Activated naive CD8-positive, alpha-beta T cell treated with anti-CD3 and anti-CD28 coated beads, Interleukin-2, amount 10 ng/mL, durations not matched to agents 7 days and 5 days (primary cell): ENCODE results near the gene PYCR2. TPM values are rescaled to one million over a fixed set of nuclear protein-coding genes. Genes with fewer than 3 reads are reported as not detected.
"Not testable (repeated sequence)": the region's sequence is repeated elsewhere in the genome, so short reads cannot be mapped to it uniquely, and the experiment has no call there.

Experiments
- ATAC-seq: fragments of 150-1000 bp; cut with Tn5 transposase; one replicate; pipeline ENCODE4 v1.10.0; 2021; ENCODE audit warnings: low read depth, moderate library complexity
- POLR2A ChIA-PET: fragments of 350-600 bp; sonication (Branson Sonifier 250); formaldehyde crosslinking; loops from one replicate; lab custom pipeline; 2021; ENCODE audit warnings: antibody characterized with exemption; lab: Charles Lee
- DNase-seq: peaks from one replicate; pipeline ENCODE4 v3.0.0; 2021
- H3K27ac Mint-ChIP-seq: one replicate; pipeline ENCODE4 v1.8.0; 2022; ENCODE audit warnings: mild to moderate bottlenecking, mixed read lengths
- H3K27me3 Mint-ChIP-seq: one replicate; pipeline ENCODE4 v1.8.0; 2022; ENCODE audit warnings: mild to moderate bottlenecking, moderate library complexity, mixed read lengths
- H3K36me3 Mint-ChIP-seq: one replicate; pipeline ENCODE4 v1.8.0; 2021; ENCODE audit warnings: mild to moderate bottlenecking, mixed read lengths
- H3K4me1 Mint-ChIP-seq: one replicate; pipeline ENCODE4 v1.8.0; 2021; ENCODE audit warnings: mixed read lengths
- H3K4me3 Mint-ChIP-seq: one replicate; pipeline ENCODE4 v1.8.0; 2022; ENCODE audit warnings: mild to moderate bottlenecking, moderate library complexity, mixed read lengths
- H3K9me3 Mint-ChIP-seq: one replicate; pipeline ENCODE4 v1.8.0; 2021; ENCODE audit warnings: mixed read lengths
- total RNA-seq, 2 experiments: library from RNA; stranded (reverse); gene quantifications; one replicate each; pipeline ENCODE4 v1.2.3, GENCODE V29; 2021

PYCR2 gene
- total RNA-seq, 2 experiments from 2014 or later, result 118 to 125 TPM

DNA sequence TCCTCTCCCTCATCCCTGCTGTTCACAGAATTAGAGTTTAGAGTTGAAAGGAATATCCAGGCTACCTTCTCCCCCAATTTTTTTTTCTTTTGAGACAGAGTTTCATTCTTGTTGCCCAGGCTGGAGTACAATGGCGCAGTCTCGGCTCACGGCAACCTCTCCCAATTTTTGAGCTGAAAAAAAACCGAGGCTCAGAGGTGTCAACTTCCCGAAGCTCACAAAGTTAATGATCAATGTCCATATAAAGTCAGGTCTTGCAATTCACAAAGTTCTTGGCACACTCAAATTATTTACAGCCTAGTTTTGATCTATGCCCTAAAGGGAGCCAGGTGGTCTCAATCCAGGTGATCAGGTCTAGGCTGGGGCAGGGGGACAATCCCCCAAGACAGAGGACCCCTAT, 34.3 kb downstream of the PYCR2 start:
- H3K27ac Mint-ChIP-seq, result no peak overlapping the region
- no peaks in the 10 kb centered on the region for H3K9me3 Mint-ChIP-seq
- no peak for ATAC-seq
- DNase-seq, result no peak
- no peaks in the 10 kb centered on the region for H3K36me3 Mint-ChIP-seq
- H3K4me3 Mint-ChIP-seq, result no peak overlapping the region
- peaks cover 14% of the 10 kb centered on the region for H3K27me3 Mint-ChIP-seq
- POLR2A ChIA-PET, result interaction anchor here (2.1 to 2.7 kb wide), 2 partner anchors 8 kb away, joined by 7 to 13 read pairs; partner anchors contain the start of gene TMEM63A
- H3K4me1 Mint-ChIP-seq, result no peaks in the 10 kb centered on the region

DNA sequence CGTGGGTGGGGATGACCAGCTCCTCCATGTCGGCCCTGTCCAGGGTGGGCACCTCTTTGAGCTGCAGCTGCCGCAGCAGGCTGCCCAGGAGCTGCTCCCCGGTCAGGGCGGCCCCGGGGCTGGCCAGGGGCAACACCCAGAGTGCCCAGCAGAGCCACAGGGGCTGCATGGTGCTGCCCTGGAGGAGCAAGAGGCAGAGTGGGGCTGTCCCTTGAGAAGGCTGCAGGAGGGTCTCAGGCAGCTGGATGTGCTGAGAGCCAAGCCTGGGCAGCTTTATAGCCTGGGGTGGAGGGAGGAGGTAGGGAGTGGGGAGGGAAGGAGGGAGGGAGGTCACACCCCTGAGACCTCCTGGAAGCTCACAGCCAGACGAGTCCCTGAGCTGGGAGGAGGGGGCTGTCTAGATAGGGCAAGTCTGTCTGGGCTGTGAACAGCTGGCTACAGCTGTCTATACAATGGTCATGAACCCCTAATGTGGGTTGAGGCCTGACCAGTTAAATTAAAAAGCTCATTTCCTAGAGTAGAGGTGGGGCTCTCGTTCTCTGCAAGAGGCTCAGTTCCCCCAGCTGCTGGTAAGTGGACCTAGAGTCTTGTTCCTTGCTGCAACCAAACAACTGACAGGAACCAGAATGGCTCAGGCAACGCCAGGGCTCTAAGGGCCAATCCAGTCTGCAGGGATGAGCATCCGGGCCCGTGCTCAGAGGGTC, 35.0 kb downstream of the PYCR2 start, which contains the start of gene LEFTY1:
Gene LEFTY1, minus strand, starts transcription at position 249 of the 704 bp plus-strand sequence. Its CDS starts 80 bp downstream, at position 169.
- peaks cover under 1% of the 10 kb centered on the region for H3K4me1 Mint-ChIP-seq
- H3K27me3 Mint-ChIP-seq, result peaks cover 9% of the 10 kb centered on the region
- POLR2A ChIA-PET, result interaction anchor here (2.1 kb wide), 1 partner anchor 8 kb away, joined by 7 read pairs; no protein-coding TSS in a partner anchor
- H3K27ac Mint-ChIP-seq, result no peak within 1 kb of the TSS
- ATAC-seq (no peak), DNase-seq (no peak)
- H3K36me3 Mint-ChIP-seq, result no peaks in the 10 kb centered on the region
- H3K9me3 Mint-ChIP-seq, result no peaks in the 10 kb centered on the region
- H3K4me3 Mint-ChIP-seq, result no peak within 1 kb of the TSS

DNA sequence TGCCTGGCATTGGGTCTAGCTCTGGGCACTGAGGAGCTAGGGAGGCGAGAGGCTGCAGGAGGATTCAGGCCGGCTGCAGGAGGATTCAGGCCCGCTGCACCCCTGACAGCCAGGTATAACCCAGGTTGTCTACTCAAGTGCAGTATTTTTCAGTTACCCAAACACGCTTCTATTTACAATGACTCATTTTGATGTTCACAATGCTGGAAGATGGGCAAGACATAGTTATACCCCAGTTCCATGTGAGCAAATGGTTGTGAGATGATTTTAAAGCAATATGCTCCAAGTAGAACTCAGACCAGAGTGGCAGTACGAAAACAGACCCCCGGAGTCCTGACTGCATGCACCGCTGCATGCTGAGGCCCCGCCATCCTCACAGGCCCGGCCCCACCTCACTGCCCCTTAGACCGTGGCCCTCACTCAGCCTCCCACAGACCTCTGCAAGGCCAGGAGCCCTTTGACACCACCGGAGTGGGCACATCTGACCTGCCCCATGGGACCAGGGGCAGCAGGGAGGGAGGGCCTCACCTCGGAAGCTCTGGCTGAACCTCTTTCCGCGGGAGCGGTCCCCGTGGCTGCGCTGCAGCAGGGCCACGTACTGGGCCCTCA, 35.7 kb downstream of the PYCR2 start:
- Mint-ChIP-seq H3K4me1 (peaks cover 4% of the 10 kb centered on the region), H3K9me3 (no peaks in the 10 kb centered on the region), H3K4me3 (no peak overlapping the region), H3K27me3 (peaks cover 8% of the 10 kb centered on the region), H3K27ac (no peak overlapping the region), H3K36me3 (no peaks in the 10 kb centered on the region)
- POLR2A ChIA-PET, result interaction anchor here (2.1 kb wide), 1 partner anchor 9 kb away, joined by 7 read pairs; no protein-coding TSS in a partner anchor
- ATAC-seq, result no peak
- DNase-seq, result no peak

DNA sequence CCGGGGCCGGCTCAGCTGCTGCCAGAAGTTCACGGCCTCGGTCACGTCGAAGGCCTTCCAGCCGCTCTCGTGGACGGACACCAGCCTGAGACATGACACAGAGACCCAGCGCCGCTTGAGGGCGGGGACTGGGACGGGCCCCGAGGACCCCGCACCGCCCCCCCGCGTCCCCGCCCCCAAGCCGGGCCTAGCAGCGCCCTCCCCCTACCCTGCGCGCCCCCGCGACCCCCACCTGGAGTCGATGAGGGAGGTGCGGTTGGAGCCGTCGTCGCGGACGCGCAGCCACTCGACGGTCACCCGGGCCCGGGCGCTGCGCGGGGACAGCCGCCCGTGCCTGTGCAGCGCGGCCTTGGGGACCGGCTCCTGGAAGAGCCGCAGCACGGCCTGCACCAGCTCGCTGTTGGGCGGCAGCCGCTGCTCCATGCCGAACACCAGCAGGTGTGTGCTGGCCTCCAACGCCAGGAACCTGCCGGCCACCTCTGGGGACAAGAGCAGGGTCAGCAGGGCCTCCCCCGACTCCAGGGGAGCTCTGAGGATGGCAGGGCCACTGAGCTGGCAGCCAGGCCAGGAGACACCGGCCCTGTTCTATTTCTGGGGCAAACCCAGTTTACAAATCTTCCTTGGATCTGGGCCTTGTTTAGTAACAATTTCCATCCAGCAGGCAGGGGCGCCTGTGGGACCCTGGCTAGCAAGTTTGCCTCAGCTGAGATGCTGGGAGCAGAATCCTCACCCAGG, 36.3 kb downstream of the PYCR2 start:
- not testable (repeated sequence) for H3K27ac Mint-ChIP-seq, DNase-seq, H3K4me1 Mint-ChIP-seq, H3K27me3 Mint-ChIP-seq, H3K9me3 Mint-ChIP-seq, ATAC-seq, H3K36me3 Mint-ChIP-seq, H3K4me3 Mint-ChIP-seq
- POLR2A ChIA-PET, result interaction anchor here (0.5 to 2.1 kb wide), 2 partner anchors 10 to 18 kb away, joined by 4 to 7 read pairs; no protein-coding TSS in a partner anchor

DNA sequence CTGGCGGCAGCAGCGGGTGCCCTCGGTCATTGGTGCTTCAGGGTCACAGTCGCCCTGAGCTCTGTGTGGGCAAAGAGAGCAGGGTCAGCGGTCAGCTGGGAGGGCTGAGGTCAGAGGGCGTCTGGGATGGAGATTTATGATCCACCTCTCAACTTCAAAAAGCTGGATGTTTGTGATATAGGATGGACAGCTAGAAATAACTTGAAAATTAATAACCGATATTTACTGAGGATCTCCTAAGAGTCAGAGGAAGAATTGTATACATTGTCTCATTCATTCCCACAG, 37.1 kb downstream of the PYCR2 start:
- H3K36me3 Mint-ChIP-seq, result no peaks in the 10 kb centered on the region
- no peak for DNase-seq
- ATAC-seq, result no peak
- H3K27ac Mint-ChIP-seq, result no peak overlapping the region
- no peaks in the 10 kb centered on the region for H3K9me3 Mint-ChIP-seq
- H3K4me1 Mint-ChIP-seq, result peaks cover 8% of the 10 kb centered on the region
- POLR2A ChIA-PET, result interaction anchor here (1.7 kb wide), 1 partner anchor 11 kb away, joined by 4 read pairs; no protein-coding TSS in a partner anchor
- H3K27me3 Mint-ChIP-seq, result peaks cover 8% of the 10 kb centered on the region
- no peak overlapping the region for H3K4me3 Mint-ChIP-seq

DNA sequence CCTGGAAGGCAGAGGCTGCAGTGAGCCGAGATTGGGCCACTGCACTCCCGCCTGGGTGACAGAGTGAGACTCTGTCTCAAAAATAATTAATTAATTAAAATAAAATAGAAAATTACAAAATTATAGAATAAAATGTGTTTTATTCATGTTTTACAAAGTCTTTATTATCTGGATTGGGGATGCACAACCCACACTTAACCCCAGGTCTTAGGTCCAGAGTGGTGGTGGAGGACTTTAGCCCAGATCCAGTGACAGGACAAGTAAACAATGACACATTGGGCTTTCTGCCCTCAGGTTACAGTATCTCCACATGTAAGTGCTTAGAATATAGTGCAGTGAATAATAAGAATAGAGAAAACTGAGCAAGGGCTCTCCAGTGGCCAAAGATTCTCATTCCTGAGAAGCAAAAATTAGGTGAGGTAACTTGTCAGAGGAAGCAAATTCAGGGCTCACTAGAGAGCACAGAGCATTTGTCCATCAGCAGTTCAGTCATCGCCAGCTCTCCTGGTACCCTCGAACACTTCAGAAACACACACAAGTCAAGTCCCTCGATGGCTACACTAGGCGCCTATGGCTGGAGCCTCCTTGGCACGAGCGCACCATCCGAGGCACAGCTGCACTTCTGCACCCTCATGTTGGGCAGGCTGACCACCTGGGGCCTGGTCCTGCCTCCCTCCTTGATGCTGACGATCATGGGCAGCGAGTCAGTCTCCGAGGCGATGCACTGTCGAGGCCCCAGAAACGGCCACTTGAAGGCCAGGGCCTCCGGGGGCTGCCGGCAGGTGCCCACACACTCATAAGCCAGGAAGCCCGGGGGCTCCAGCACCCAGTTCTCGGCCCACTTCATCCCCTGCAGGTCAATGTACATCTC, 37.7 kb downstream of the PYCR2 start:
- ATAC-seq, result no peak
- Mint-ChIP-seq H3K27me3 (peaks cover 8% of the 10 kb centered on the region), H3K27ac (no peak overlapping the region), H3K36me3 (no peaks in the 10 kb centered on the region), H3K4me3 (no peak overlapping the region), H3K9me3 (no peaks in the 10 kb centered on the region), H3K4me1 (peaks cover 8% of the 10 kb centered on the region)
- no peak for DNase-seq
- POLR2A ChIA-PET, result interaction anchor here (1.7 kb wide), 1 partner anchor 11 kb away, joined by 4 read pairs; no protein-coding TSS in a partner anchor

DNA sequence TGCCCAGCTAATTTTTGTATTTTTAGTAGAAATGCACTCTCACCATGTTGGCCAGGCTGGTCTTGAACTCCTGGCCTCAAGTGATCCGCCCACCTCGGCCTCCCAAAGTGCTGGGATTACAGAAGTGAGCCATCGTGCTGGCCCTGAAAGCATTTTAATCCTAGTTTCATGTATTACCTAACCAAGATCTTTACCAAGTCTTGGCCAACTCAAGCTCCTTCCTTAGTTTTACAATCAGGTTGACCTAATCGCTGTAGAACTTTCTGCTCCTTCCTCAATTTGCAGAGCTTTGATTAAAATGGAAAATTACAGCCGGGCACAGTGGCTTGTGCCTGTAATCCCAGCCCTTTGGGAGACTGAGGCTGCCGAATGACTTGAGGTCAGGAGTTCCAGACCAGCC, 38.7 kb downstream of the PYCR2 start:
- H3K27me3 Mint-ChIP-seq, result peaks cover 8% of the 10 kb centered on the region
- ATAC-seq (no peak), DNase-seq (no peak)
- H3K27ac Mint-ChIP-seq, result no peak overlapping the region
- H3K4me1 Mint-ChIP-seq, result peaks cover 15% of the 10 kb centered on the region
- POLR2A ChIA-PET, result interaction anchor here (1.7 kb wide), 1 partner anchor 12 kb away, joined by 4 read pairs; no protein-coding TSS in a partner anchor
- no peaks in the 10 kb centered on the region for H3K36me3 Mint-ChIP-seq
- H3K9me3 Mint-ChIP-seq, result no peaks in the 10 kb centered on the region
- no peak overlapping the region for H3K4me3 Mint-ChIP-seq

- POLR2A ChIA-PET, result interaction anchor here (0.6 to 4.5 kb wide), 10 partner anchors 12 to 416 kb away, joined by 3 to 63 read pairs (median 17); partner anchors contain the start of genes PYCR2 and SRP9
- Mint-ChIP-seq H3K27ac (no peak overlapping the region), H3K4me1 (peaks cover 31% of the 10 kb centered on the region), H3K4me3 (peak overlapping the region; percentile 87), H3K36me3 (peaks cover 7% of the 10 kb centered on the region), H3K9me3 (no peaks in the 10 kb centered on the region), H3K27me3 (peaks cover 8% of the 10 kb centered on the region)
- ATAC-seq (no peak), DNase-seq (no peak)
Observed at GRCh38 chr1:225883616-225884265, 40.3 kb downstream of the PYCR2 start.

DNA sequence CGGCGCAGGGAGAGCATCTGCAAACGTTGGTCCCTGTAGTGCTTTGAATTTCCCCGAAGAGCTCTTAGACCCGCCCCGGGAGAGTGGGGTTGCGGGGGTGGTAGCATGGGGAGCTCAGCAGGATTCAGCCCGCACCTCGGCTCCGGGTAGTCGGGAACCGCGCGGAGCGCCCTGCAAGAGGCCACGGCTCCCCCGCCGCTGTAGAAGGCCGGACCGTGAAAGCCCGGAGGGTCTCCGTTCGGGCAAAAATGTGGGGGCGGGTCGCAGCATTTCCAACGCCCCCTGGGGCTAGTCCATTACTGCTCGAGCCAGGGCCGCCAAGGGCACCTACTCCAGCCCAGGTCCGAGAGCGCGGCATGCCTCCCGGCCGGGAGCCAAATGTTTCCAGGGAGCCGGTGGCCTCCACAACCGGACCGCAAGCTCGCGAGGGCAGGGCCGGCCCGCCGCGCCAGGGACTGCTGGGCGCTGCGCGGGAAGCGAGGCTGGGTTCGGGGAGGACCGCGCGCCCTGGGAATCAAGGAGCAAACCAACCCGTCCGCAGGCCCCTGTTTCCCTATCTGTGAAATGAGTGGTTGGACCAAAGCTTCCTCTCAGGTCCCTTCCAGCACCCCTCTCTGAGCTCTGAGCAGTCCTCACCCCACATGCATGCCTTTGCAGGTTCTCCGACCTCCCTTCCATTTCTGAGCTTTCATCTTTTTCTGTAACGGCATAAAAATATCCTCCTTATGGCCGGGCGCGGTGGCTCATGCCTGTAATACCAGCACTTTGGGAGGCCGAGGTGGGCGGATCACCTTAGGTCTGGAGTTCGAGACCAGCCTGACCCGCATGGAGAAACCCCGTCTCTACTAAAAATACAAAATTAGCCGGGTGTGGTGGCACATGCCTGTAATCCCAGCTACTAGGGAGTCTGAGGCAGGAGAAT, 41.1 kb downstream of the PYCR2 start:
- Mint-ChIP-seq H3K4me1 (peaks cover 35% of the 10 kb centered on the region), H3K27me3 (peaks cover 7% of the 10 kb centered on the region), H3K4me3 (peak overlapping the region; percentile 87), H3K27ac (peak overlapping the region; percentile 64), H3K9me3 (no peaks in the 10 kb centered on the region), H3K36me3 (peaks cover 9% of the 10 kb centered on the region)
- ATAC-seq (peak; percentile 24), DNase-seq (no peak)
- POLR2A ChIA-PET, result interaction anchor here (0.6 to 4.5 kb wide), 20 partner anchors 8 to 455 kb away, joined by 3 to 63 read pairs (median 8); partner anchors contain the start of genes H3-3A, LBR, PYCR2 and SDE2

DNA sequence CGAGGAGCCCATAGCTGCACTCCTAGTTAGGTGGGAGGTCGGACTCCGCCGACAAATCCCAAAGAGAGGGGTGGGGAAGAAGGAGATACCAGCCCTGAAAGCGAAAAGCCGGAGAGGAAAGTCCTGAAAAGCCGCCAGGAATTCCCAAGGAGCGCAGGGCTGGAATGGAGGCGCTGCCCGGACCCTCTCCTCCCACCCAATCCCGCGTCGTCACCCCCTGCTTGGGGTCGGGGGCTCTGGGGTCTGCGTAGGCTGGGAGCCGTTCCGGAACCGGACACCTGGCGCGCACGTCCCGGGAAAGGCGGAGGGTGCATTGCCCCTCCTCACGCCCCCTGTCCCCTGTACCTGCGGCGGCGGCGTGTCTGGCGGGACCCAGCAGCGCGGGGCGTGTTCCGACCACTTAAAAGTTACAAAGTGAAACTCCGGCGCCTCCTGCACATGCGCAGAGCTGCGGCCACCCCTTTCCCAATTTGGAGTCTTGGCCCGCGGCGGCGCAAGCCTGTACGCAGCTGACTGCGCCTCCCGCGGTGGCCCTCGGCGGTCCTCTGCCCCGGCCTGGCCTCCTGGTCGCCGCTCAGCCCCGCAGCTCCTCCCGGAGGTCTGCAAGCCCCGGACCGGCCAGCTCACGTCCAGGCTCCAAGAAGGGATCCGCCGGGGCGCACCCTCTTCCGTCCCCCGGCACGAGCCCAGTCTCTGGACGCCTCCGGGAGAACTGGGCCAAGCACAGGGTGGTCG, 41.9 kb downstream of the PYCR2 start, which contains the start of gene TMEM63A:
Gene TMEM63A, minus strand, starts transcription at position 422 of the 735 bp plus-strand sequence. CDS start 4,800 bp downstream, outside the sequence.
- Mint-ChIP-seq H3K36me3 (peaks cover 11% of the 10 kb centered on the region), H3K9me3 (no peaks in the 10 kb centered on the region), H3K4me1 (peaks cover 40% of the 10 kb centered on the region), H3K27ac (peak within 1 kb of the TSS; percentile 90), H3K27me3 (peaks cover 7% of the 10 kb centered on the region), H3K4me3 (peak within 1 kb of the TSS; percentile 87)
- peak; percentile 78 for ATAC-seq
- peak; percentile 91 for DNase-seq
- POLR2A ChIA-PET, result interaction anchor here (0.6 to 4.5 kb wide), 19 partner anchors 9 to 454 kb away, joined by 3 to 63 read pairs (median 9); partner anchors contain the start of genes H3-3A, LBR, PYCR2 and SDE2
